ENCODE results near the gene KIAA0319L.

DNA sequence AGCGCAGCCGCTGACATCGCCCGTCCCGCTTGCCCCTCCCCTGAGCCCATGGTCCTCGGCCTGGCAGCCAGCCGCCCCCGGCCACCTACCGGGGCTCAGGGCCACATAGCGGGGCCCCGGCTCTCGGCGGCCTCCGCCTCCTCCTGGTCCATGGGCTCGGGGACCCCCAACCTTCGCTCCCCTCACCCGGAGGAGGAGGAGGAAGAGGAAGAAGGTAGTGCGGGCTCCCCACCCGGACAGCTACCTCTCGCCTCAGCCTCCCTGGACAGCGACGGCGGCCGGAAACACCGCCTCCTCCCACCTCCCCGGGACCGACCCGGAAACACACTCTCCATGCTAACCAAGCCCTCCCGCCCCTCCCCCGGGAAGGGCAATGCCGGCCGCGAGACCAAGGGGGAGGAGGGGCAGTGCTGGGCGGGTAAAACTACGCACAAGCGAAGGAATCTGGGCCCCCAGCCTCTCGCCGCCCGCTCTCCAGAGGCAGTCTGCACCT is at the start of gene KIAA0319L:
- TF ChIP-seq, protein P1, sequence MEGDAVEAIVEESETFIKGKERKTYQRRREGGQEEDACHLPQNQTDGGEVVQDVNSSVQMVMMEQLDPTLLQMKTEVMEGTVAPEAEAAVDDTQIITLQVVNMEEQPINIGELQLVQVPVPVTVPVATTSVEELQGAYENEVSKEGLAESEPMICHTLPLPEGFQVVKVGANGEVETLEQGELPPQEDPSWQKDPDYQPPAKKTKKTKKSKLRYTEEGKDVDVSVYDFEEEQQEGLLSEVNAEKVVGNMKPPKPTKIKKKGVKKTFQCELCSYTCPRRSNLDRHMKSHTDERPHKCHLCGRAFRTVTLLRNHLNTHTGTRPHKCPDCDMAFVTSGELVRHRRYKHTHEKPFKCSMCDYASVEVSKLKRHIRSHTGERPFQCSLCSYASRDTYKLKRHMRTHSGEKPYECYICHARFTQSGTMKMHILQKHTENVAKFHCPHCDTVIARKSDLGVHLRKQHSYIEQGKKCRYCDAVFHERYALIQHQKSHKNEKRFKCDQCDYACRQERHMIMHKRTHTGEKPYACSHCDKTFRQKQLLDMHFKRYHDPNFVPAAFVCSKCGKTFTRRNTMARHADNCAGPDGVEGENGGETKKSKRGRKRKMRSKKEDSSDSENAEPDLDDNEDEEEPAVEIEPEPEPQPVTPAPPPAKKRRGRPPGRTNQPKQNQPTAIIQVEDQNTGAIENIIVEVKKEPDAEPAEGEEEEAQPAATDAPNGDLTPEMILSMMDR (conservative IDR thresholded peaks at IDR 0.05; ENCODE audit: low read depth in 2 of 2) = no peak
- TF ChIP-seq EZH2 (IDR thresholded peaks at IDR 0.05; ENCODE audit: low read depth, unreplicated experiment) (no peak), EZH2phosphoT487 (IDR thresholded peaks at IDR 0.05; ENCODE audit: unreplicated experiment) (no peak), CREB1 (CRISPR knock-in tag; IDR thresholded peaks at IDR 0.05; ENCODE audit: low read depth) (no peak), POLR2AphosphoS5 (IDR thresholded peaks at IDR 0.05; ENCODE audit: low read depth) (peak; percentile 71), JUNB (IDR thresholded peaks at IDR 0.05; ENCODE audit: unreplicated experiment) (no peak), STAT1 (IDR thresholded peaks at IDR 0.05; ENCODE audit: unreplicated experiment) (no peak)
- TF ChIP-seq, protein P2, sequence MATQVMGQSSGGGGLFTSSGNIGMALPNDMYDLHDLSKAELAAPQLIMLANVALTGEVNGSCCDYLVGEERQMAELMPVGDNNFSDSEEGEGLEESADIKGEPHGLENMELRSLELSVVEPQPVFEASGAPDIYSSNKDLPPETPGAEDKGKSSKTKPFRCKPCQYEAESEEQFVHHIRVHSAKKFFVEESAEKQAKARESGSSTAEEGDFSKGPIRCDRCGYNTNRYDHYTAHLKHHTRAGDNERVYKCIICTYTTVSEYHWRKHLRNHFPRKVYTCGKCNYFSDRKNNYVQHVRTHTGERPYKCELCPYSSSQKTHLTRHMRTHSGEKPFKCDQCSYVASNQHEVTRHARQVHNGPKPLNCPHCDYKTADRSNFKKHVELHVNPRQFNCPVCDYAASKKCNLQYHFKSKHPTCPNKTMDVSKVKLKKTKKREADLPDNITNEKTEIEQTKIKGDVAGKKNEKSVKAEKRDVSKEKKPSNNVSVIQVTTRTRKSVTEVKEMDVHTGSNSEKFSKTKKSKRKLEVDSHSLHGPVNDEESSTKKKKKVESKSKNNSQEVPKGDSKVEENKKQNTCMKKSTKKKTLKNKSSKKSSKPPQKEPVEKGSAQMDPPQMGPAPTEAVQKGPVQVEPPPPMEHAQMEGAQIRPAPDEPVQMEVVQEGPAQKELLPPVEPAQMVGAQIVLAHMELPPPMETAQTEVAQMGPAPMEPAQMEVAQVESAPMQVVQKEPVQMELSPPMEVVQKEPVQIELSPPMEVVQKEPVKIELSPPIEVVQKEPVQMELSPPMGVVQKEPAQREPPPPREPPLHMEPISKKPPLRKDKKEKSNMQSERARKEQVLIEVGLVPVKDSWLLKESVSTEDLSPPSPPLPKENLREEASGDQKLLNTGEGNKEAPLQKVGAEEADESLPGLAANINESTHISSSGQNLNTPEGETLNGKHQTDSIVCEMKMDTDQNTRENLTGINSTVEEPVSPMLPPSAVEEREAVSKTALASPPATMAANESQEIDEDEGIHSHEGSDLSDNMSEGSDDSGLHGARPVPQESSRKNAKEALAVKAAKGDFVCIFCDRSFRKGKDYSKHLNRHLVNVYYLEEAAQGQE (IDR thresholded peaks at IDR 0.05; ENCODE audit: unreplicated experiment) = peak; percentile 58
- TF ChIP-seq, protein P3, sequence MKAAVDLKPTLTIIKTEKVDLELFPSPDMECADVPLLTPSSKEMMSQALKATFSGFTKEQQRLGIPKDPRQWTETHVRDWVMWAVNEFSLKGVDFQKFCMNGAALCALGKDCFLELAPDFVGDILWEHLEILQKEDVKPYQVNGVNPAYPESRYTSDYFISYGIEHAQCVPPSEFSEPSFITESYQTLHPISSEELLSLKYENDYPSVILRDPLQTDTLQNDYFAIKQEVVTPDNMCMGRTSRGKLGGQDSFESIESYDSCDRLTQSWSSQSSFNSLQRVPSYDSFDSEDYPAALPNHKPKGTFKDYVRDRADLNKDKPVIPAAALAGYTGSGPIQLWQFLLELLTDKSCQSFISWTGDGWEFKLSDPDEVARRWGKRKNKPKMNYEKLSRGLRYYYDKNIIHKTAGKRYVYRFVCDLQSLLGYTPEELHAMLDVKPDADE (IDR thresholded peaks at IDR 0.05) = no peak
- TF ChIP-seq, protein P4, sequence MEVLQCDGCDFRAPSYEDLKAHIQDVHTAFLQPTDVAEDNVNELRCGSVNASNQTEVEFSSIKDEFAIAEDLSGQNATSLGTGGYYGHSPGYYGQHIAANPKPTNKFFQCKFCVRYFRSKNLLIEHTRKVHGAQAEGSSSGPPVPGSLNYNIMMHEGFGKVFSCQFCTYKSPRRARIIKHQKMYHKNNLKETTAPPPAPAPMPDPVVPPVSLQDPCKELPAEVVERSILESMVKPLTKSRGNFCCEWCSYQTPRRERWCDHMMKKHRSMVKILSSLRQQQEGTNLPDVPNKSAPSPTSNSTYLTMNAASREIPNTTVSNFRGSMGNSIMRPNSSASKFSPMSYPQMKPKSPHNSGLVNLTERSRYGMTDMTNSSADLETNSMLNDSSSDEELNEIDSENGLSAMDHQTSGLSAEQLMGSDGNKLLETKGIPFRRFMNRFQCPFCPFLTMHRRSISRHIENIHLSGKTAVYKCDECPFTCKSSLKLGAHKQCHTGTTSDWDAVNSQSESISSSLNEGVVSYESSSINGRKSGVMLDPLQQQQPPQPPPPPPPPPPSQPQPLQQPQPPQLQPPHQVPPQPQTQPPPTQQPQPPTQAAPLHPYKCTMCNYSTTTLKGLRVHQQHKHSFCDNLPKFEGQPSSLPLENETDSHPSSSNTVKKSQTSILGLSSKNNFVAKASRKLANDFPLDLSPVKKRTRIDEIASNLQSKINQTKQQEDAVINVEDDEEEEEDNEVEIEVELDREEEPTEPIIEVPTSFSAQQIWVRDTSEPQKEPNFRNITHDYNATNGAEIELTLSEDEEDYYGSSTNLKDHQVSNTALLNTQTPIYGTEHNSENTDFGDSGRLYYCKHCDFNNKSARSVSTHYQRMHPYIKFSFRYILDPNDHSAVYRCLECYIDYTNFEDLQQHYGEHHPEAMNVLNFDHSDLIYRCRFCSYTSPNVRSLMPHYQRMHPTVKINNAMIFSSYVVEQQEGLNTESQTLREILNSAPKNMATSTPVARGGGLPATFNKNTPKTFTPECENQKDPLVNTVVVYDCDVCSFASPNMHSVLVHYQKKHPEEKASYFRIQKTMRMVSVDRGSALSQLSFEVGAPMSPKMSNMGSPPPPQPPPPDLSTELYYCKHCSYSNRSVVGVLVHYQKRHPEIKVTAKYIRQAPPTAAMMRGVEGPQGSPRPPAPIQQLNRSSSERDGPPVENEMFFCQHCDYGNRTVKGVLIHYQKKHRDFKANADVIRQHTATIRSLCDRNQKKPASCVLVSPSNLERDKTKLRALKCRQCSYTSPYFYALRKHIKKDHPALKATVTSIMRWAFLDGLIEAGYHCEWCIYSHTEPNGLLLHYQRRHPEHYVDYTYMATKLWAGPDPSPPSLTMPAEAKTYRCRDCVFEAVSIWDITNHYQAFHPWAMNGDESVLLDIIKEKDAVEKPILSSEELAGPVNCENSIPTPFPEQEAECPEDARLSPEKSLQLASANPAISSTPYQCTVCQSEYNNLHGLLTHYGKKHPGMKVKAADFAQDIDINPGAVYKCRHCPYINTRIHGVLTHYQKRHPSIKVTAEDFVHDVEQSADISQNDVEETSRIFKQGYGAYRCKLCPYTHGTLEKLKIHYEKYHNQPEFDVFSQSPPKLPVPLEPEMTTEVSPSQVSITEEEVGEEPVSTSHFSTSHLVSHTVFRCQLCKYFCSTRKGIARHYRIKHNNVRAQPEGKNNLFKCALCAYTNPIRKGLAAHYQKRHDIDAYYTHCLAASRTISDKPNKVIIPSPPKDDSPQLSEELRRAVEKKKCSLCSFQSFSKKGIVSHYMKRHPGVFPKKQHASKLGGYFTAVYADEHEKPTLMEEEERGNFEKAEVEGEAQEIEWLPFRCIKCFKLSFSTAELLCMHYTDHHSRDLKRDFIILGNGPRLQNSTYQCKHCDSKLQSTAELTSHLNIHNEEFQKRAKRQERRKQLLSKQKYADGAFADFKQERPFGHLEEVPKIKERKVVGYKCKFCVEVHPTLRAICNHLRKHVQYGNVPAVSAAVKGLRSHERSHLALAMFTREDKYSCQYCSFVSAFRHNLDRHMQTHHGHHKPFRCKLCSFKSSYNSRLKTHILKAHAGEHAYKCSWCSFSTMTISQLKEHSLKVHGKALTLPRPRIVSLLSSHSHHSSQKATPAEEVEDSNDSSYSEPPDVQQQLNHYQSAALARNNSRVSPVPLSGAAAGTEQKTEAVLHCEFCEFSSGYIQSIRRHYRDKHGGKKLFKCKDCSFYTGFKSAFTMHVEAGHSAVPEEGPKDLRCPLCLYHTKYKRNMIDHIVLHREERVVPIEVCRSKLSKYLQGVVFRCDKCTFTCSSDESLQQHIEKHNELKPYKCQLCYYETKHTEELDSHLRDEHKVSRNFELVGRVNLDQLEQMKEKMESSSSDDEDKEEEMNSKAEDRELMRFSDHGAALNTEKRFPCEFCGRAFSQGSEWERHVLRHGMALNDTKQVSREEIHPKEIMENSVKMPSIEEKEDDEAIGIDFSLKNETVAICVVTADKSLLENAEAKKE (CRISPR knock-in tag; IDR thresholded peaks at IDR 0.05) = no peak

Data from GM23338 (cell line).